NCI-H1694 (cell line): ENCODE measurements around the gene MUC5AC.
"Not testable (repeated sequence)": the region's sequence is repeated elsewhere in the genome, so short reads cannot be mapped to it uniquely, and the experiment has no call there.

Experiments
- DNase-seq: peaks from one replicate; lab custom pipeline; 2025; lab: John Stamatoyannopoulos, UW

MUC5AC gene

DNA sequence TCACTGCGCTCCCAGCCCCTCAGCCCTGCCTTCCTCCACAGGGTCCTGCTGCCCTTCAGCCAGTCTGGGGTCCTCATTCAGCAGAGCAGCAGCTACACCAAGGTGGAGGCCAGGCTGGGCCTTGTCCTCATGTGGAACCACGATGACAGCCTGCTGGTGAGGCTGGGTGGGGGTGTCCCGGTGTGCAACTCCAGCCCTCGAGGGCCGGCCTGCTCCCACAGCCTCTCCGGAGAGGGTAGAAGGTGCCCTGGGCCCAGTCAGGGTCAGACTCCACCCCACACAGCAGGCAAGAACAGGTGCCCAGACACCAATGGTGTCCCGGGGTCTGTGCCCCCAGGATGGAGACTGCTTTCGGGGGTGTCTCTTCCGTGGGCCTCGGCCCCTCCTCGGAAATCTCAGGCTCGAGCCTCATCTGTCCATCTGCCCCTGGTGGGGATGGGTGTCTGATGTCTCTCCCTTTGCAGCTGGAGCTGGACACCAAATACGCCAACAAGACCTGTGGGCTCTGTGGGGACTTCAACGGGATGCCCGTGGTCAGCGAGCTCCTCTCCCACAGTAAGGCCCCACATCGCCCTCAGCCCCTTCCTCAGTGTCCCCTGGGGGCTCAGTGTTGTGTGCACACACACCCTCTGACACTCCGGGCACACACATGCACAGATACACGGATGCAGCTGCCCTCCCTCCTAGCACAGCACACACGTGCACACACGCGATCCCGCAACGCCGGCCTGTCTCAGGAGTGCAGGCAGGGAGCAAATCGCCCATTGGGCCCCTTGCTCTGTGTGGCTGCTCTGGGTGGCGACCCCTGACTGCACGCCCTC is 4.9 kb downstream of the MUC5AC start:
- no peak for DNase-seq

DNA sequence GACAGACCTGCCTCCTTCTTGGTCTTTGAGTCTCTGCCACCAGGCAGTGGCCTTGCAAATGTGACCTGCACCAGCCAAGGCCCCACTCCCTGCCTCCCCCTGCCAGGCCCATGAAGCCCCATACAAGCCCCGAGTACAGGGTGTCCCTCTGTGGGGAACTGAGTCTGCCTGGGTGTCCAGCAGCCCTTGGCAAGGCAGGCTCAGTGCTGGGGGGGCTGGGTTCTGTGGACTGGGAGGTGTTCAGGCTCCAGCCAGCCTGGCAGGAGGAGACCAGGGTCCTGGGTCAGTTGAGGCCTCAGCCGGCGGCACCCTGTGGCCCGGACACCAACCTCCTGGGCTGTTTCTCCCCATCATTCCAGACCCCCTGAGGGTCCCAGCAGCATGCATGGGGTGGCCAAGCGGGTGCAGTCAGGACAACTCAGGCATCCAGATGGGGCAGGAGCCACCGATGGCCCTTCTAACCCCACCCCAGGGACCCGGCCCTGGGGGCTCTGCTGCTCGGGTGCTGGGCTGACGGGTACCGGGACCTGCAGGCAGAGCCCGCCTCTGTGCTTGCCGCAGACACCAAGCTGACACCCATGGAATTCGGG is 5.7 kb downstream of the MUC5AC start:
- no peak for DNase-seq

DNA sequence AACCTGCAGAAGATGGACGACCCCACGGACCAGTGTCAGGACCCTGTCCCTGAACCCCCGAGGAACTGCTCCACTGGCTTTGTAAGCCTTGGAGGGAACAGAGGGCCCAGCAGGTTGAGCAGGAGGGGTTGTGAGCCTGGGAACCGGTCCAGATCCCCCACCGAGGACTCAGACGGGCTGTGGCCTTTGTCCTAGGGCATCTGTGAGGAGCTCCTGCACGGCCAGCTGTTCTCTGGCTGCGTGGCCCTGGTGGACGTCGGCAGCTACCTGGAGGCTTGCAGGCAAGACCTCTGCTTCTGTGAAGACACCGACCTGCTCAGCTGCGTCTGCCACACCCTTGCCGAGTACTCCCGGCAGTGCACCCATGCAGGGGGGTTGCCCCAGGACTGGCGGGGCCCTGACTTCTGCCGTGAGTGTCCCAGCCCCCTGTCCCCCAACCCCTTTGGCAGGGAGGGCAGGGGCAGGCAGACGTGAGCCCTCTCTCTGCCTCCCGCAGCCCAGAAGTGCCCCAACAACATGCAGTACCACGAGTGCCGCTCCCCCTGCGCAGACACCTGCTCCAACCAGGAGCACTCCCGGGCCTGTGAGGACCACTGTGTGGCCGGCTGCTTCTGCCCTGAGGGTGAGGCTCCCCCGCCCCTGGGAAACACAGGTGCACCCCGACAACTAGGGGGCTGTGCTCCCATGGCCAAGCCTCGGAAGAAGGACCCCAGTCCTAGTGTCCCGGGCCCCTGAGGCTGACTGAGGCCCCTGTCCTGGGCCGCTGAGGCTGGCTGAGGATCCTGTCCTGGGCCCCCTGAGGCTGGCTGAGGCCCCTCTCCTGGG is 6.4 kb downstream of the MUC5AC start:
- DNase-seq: no peak

DNA sequence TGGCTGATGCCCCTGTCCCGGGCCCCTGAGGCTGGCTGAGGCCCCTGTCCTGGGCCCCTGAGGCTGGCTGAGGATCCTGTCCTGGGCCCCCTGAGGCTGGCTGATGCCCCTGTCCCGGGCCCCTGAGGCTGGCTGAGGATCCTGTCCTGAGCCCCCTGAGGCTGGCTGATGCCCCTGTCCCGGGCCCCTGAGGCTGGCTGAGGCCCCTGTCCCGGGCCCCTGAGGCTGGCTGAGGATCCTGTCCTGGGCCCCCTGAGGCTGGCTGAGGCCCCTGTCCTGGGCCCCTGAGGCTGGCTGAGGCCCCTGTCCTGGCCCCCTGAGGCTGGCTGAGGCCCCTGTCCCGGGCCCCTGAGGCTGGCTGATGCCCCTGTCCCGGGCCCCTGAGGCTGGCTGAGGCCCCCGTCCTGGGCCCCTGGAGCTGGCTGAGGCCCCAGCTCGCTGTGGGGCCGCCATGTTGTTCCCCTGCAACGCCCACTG is 7.1 kb downstream of the MUC5AC start:
- not testable (repeated sequence) for DNase-seq

DNA sequence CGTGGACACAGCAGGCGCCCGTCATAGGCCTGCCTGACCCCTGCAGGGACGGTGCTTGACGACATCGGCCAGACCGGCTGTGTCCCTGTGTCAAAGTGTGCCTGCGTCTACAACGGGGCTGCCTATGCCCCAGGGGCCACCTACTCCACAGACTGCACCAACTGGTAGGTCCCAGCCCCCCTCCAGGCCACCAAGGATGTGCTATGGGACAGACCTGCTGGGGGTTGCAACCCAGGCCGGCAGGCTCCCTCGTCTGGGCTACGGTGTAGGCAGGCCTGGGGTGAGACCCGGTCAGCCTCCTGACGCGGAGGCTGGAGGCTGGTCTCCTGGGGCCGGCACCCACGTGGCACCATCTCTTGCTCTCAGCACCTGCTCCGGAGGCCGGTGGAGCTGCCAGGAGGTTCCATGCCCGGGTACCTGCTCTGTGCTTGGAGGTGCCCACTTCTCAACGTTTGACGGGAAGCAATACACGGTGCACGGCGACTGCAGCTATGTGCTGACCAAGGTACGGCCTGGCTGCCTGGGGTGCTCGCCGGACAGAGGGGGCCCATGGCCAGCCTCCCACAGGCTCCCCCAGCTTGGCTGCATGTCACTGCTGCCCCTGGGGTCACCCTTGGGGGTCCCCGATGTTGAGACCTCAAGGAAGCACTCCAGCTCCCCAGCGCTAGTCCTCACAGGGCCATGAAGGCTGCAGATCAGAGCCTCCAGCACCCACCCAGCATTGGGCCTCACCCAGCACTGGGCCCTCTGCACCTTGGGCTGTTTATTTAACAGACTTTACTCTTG is 7.7 kb downstream of the MUC5AC start:
- DNase-seq: no peak

DNA sequence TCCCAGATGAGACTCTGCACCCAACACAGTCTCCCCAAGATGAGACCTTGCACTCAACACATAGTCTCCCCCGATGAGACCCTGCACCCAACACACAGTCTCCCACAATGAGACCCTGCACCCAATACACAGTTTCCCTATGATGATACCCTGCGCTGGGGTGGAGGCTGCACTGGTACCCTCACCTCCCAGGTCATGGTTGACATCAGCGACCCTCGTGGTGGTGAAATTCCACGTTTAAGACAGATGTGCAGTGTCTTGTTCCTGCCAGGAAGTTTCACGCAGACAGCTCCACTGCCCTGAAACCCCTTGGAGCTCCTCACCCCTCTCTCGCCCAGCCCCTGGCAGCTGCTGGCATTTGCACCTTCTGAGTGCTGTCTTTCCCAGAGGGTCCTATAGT is 9.5 kb downstream of the MUC5AC start:
- DNase-seq: no peak

DNA sequence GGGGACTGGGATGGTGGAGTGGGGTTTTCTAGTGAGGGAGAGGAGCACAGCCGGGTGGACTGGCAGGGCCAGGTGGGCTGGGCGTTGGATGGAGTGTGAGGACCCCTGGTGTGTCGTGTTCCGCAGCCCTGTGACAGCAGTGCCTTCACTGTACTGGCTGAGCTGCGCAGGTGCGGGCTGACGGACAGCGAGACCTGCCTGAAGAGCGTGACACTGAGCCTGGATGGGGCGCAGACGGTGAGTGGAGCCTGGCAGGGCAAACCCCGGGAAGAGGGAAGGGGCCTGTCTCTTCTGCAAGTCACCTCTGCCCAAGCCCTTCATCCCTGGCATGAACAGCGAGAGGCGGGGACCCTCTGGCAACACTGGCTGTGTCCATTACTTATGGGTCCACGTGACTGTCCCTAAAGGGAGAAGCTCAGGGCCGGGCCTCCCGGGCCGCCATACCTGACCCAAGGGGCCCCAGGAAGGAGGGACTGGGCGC is 10.0 kb downstream of the MUC5AC start:
- no peak for DNase-seq

DNA sequence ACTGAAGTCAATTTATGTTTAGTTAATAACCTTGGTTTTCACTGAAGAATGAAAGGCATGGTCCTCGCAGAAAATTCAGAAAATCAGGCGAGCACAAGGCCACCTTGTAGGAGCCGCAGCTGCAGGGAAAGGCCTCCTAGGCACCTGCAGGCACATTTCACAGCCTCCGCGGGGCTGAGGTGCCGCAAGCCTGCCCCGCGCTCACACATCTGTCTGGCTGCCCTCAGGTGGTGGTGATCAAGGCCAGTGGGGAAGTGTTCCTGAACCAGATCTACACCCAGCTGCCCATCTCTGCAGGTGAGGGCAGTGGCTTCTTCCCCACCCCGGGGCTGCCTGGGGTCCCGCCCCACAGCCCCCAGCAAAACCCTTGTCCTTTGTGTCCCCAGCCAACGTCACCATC is 10.5 kb downstream of the MUC5AC start:
- DNase-seq: no peak

DNA sequence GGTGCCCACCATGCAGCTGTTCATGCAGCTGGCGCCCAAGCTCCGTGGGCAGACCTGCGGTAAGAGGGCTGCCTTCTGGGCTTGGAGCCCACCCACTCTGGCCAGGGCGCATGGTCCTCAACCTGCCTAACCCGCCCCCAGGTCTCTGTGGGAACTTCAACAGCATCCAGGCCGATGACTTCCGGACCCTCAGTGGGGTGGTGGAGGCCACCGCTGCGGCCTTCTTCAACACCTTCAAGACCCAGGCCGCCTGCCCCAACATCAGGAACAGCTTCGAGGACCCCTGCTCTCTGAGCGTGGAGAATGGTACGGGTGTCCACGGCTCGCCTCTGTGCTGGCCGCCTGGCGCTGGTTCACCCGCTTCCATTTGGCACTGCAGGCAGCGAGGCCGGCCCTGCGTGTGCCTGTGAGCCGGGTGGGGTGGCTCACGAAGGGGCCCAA is 11.0 kb downstream of the MUC5AC start:
- DNase-seq: no peak

DNA sequence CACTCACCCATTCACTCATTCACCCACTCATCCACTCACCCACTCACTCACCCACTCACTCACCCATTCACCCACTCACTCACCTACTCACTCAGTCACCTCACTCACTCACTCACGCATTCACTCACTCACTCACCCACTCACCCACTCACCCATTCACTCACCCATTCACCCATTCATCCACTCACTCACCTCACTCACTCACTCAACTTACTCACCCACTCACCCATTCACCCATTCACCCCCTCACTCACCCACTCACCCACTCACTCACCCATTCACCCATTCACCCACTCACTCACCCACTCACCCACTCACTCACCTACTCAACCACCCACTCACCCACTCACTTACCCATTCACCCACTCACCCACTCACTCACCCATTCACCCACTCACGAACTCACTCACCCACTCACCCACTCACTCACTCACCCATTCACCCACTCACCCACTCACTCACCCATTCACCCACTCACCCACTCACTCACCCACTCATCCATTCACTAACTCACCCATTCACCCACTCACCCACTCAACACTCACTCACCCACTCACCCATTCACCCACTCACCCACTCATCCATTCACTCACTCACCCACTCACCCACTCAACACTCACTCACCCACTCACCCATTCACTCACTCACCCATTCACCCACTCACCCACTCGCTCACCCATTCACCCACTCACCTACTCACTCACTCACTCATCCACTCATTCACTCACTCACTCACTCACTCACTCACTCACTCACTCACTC is 13.7 kb downstream of the MUC5AC start:
- DNase-seq: no peak

DNA sequence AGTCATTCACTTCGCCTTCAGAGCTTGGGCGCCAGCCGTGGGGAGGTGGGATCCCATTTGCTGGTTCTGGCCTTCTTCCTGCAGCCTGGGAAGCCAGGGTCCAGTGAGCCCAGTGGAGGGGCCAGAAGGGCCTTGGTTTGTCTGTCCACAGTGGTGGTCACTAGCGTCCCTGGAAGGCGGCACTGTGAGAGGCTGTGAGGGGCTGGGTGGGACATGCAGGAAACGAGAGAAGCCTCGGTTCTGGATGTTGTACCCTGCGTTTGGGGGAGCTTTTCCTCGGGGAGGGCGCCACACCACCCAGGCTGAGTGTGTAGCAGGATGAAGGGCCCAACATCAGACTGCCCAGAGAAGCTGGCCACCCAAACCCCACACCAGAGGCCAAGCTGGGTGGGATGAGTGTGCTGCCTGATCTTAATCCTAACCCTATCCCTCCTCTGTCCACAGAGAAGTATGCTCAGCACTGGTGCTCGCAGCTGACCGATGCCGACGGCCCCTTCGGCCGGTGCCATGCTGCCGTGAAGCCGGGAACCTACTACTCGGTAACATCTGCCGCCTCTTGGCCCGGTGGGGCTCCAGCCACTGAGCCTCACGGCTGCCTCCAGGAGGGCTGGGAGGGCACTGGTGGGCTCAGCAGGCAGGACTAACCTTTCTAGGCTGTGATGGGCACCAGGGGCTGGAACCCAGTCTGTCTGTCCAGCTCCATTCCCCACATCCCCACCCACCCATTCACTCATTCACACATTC is 14.4 kb downstream of the MUC5AC start:
- DNase-seq: no peak

DNA sequence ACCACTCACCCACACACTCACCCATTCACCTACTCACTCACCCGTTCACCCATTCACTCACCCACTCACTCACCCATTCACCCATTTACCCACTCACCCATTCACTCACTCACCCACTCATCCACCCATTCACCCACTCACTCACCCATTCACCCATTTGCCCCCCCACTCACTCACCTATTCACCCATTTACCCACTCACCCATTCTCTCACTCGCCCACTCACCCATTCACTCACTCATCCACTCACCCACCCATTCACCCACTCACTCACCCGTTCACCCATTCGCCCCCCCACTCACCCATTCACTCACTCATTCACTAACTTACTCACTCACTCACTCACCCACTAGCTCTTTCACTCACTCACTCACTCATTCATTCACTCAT is 15.0 kb downstream of the MUC5AC start:
- DNase-seq: no peak

DNA sequence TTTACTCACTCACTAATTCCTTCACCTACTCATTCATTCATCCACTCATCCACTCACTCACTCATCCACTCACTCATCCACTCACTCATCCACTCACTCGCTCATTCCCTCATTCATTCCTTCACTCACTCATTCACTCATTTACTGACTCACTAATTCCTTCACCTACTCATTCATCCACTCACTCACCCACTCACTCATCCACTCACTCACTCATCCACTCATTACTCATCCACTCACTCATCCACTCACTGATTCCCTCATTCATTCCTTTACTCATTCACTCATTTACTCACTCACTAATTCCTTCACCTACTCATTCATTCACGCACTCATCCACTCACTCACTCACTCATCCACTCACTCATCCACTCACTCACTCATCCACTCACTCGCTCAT is 15.6 kb downstream of the MUC5AC start:
- DNase-seq: not testable (repeated sequence)

DNA sequence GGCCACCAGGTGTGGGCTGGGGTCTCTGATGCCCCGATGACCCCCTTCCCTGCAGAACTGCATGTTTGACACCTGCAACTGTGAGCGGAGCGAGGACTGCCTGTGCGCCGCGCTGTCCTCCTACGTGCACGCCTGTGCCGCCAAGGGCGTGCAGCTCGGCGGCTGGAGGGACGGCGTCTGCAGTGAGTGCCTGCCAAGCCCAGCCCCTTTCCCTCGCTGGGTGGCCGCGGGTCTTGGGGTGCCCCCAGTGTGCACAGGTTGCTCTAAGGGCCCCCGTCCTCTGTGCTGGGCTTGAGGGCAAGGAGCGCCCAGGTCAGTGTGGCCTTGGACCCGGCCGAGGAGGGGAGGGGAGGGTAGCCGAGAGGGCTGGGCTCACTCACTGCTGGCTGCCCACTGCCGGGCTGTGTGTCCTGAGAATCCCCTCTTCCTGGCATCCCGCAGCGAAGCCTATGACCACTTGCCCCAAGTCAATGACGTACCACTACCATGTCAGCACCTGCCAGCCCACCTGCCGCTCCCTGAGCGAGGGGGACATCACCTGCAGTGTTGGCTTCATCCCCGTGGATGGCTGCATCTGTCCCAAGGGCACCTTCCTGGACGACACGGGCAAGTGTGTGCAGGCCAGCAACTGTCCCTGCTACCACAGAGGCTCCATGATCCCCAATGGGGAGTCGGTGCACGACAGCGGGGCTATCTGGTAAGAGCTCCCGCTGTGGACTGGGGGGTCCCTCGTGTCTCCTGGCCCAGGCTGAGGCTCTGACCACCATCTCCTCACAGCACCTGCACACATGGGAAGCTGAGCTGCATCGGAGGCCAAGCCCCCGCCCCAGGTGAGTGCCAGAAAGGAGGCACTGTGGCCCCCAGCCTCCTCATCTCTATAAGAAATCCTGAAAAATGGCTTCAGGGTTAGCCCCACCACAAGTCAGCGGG is 17.0 kb downstream of the MUC5AC start:
- DNase-seq: no peak

DNA sequence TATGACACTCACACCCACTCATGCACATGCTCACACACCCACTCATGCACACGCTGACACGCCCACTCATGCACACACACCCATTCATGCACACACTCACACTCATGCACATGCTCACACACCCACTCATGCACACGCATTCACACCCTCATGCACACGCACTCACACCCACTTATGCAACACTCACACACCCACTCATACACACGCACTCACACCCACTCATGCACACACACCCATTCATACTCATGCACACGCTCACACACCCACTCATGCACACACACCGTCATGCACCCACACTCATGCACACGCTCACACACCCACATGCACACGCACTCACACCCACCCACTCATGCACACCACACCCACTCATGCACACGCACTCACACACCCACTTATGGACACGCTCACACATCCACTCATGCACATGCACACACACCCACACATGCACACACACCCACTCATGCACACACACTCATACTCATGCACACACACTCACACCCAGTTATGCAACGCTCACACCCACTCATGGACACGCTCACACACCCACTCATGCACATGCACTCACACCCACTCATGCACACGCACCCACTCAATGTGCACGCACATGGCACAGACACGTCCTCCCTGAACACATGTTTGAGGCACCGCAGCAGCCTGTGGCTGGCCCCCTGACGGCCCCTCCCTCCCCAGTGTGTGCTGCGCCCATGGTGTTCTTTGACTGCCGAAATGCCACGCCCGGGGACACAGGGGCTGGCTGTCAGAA is 17.9 kb downstream of the MUC5AC start:
- no peak for DNase-seq

DNA sequence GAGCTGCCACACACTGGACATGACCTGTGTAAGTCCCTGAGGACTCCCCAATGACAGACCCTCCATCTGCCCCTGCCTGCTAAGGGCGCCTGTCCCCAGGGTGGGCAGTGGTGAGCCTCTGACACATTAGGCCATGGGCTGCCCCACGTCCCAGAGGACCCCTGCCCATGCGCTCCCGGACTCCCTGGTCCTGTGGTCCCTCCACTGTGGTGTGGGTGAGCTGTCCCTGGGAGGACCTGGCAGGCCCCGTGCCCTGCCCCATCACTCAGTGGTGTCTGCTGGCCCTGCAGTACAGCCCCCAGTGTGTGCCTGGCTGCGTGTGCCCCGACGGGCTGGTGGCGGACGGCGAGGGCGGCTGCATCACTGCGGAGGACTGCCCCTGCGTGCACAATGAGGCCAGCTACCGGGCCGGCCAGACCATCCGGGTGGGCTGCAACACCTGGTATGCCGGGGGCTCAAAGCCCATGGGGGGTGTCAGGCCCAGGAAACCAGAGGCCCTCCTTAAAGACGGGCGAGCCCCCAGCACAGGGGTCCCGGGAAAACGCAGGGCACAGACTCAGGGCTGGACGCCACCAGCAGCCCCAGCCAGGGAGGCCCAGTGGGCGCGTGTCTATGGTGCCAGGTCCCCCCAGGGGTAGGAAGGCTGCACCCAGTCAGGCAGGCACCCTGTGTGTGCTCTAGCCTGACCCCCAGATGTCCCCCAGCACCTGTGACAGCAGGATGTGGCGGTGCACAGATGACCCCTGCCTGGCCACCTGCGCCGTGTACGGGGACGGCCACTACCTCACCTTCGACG is 18.7 kb downstream of the MUC5AC start:
- no peak for DNase-seq

DNA sequence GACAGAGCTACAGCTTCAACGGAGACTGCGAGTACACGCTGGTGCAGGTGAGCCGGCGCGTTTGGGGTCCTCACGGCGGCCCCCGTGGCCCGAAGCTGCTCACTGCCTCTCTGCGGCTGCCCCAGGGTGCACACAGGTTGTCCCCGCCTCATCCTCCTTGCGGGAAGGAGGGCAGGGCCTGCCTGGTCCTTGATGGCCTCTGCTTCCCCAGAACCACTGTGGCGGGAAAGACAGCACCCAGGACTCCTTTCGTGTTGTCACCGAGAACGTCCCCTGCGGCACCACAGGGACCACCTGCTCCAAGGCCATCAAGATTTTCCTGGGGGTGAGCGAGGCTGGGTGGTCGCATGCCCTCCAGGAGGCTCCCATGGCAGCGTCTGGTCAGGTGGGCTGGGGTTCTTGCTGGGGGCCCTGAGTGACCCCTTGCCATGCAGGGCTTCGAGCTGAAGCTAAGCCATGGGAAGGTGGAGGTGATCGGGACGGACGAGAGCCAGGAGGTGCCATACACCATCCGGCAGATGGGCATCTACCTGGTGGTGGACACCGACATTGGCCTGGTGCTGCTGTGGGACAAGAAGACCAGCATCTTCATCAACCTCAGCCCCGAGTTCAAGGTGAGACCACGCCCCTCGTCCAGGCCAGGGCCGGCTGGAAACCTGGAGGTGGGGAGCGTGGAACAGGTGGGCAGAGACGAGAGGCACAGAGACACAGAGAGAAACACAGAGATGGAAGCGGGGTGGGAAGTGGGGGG is 19.4 kb downstream of the MUC5AC start:
- no peak for DNase-seq
